VCaP (cell line): Measurements from ENCODE around the gene DDX20.

Source experiments
- H3K27ac ChIP-seq: fragments of 450-650 bp; 2 replicates; pipeline ENCODE4 v1.5.1; 2017
- CTCF ChIP-seq: fragments of 450-650 bp; conservative IDR thresholded peaks from 2 replicates; pipeline ENCODE4 v1.5.1; 2017; ENCODE audit warnings: mild to moderate bottlenecking, moderate library complexity

DDX20 gene

GRCh38 chr1:111729271-111729921 is 26.3 kb upstream of the DDX20 start:
- no peak for TF ChIP-seq CTCF

GRCh38 chr1:111729946-111730681 is 25.6 kb upstream of the DDX20 start:
- no peak overlapping the region for H3K27ac ChIP-seq
- no peak for TF ChIP-seq CTCF

More at GRCh38 chr1:111729271-111729921, 26.3 kb upstream of the DDX20 start:
- H3K27ac ChIP-seq = no peak overlapping the region

GRCh38 chr1:111730706-111731105 is 25.0 kb upstream of the DDX20 start:
- TF ChIP-seq CTCF = no peak
- no peak overlapping the region for H3K27ac ChIP-seq

GRCh38 chr1:111731956-111732355 is 23.7 kb upstream of the DDX20 start:
- no peak for TF ChIP-seq CTCF
- H3K27ac ChIP-seq = no peak overlapping the region

GRCh38 chr1:111732718-111733117 is 23.0 kb upstream of the DDX20 start:
- TF ChIP-seq CTCF = no peak
- no peak overlapping the region for H3K27ac ChIP-seq

GRCh38 chr1:111733183-111733991 is 22.3 kb upstream of the DDX20 start:
- H3K27ac ChIP-seq = no peak overlapping the region
- TF ChIP-seq CTCF = no peak

- H3K27ac ChIP-seq = no peak overlapping the region
- TF ChIP-seq CTCF = no peak
These were observed 21.7 kb upstream of the DDX20 start for GRCh38 chr1:111733992-111734341.
